ENCODE results near the gene MAT1A.

DNA sequence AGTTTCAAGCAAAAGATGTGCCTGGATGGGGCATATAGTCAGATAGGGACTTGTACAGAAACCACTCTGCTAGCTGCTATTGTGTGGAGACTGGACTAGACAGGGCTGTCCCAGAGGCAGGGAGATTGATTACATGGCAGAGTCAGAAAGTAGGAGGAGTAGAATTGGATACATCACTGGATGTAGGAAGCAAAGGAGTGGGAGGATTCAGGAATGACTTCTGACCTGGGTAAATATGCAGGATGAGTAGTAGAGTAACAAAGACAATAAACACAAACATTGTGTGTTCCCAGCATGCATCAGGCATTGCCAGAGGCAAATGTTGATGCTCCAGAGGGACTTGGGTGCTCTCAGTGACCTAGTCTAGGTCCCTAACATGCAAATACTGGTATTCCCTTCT is 30.9 kb upstream of the MAT1A start:
- TF ChIP-seq, protein P1, sequence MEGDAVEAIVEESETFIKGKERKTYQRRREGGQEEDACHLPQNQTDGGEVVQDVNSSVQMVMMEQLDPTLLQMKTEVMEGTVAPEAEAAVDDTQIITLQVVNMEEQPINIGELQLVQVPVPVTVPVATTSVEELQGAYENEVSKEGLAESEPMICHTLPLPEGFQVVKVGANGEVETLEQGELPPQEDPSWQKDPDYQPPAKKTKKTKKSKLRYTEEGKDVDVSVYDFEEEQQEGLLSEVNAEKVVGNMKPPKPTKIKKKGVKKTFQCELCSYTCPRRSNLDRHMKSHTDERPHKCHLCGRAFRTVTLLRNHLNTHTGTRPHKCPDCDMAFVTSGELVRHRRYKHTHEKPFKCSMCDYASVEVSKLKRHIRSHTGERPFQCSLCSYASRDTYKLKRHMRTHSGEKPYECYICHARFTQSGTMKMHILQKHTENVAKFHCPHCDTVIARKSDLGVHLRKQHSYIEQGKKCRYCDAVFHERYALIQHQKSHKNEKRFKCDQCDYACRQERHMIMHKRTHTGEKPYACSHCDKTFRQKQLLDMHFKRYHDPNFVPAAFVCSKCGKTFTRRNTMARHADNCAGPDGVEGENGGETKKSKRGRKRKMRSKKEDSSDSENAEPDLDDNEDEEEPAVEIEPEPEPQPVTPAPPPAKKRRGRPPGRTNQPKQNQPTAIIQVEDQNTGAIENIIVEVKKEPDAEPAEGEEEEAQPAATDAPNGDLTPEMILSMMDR (IDR thresholded peaks at IDR 0.05; ENCODE audit: insufficient read depth, low read depth, low read length), result no peak
- no peak for TF ChIP-seq EZH2 (IDR thresholded peaks at IDR 0.05; ENCODE audit: insufficient read depth, low read length)
